ACC112 (cell line): ENCODE results near the gene NIPBL.
A peak's percentile ranks its signal among the peaks of the same experiment; 100 is the strongest.

Source experiments
- H2AFZ ChIP-seq: fragments of 200-600 bp; sonication (generic); one replicate; pipeline ENCODE4 v1.6.0; 2017; ENCODE audit warnings: antibody characterized with exemption, low read length; ENCODE audit not compliant: unreplicated experiment
- H3K27ac ChIP-seq: fragments of 200-600 bp; sonication (generic); 2 replicates; pipeline ENCODE4 v1.5.1; 2014; ENCODE audit warnings: low read depth, mild to moderate bottlenecking, antibody characterized with exemption, low read length, moderate library complexity
- H3K27me3 ChIP-seq: fragments of 200-600 bp; sonication (generic); 2 replicates; pipeline ENCODE4 v1.6.1; 2014; ENCODE audit warnings: mild to moderate bottlenecking, antibody characterized with exemption, low read length, moderate library complexity, mixed read lengths; ENCODE audit not compliant: insufficient read depth
- H3K36me3 ChIP-seq: fragments of 200-600 bp; sonication (generic); 2 replicates; pipeline ENCODE4 v1.6.1; 2016; ENCODE audit warnings: mild to moderate bottlenecking, antibody characterized with exemption, low read length, moderate library complexity, mixed read lengths; ENCODE audit not compliant: insufficient read depth
- H3K4me1 ChIP-seq: fragments of 200-600 bp; sonication (generic); one replicate; pipeline ENCODE4 v1.6.1; 2016; ENCODE audit warnings: low read length, mixed read lengths; ENCODE audit not compliant: insufficient read depth, unreplicated experiment, control insufficient read depth
- H3K4me3 ChIP-seq: fragments of 200-600 bp; sonication (generic); 2 replicates; pipeline ENCODE4 v1.5.1; 2014; ENCODE audit warnings: mild to moderate bottlenecking, low read depth, low read length
- H3K79me2 ChIP-seq: fragments of 200-600 bp; sonication (generic); one replicate; pipeline ENCODE4 v1.6.0; 2016; ENCODE audit warnings: low read length; ENCODE audit not compliant: control insufficient read depth, unreplicated experiment, insufficient read depth

NIPBL gene

GRCh38 chr5:36879274-36880033 is 2.9 kb downstream of the NIPBL start:
- H2AFZ ChIP-seq = no peak overlapping the region
- no peaks in the 10 kb centered on the region for H3K36me3 ChIP-seq
- peaks cover 93% of the 10 kb centered on the region for H3K79me2 ChIP-seq
- H3K27ac ChIP-seq = no peak overlapping the region
- no peaks in the 10 kb centered on the region for H3K27me3 ChIP-seq
- H3K4me1 ChIP-seq = peaks cover 16% of the 10 kb centered on the region
- H3K4me3 ChIP-seq = peak overlapping the region; percentile 88

GRCh38 chr5:36880761-36881160 is 4.2 kb downstream of the NIPBL start:
- Histone ChIP-seq H3K27me3 (no peaks in the 10 kb centered on the region), H3K79me2 (peaks cover 91% of the 10 kb centered on the region), H3K36me3 (no peaks in the 10 kb centered on the region), H3K4me3 (peak overlapping the region; percentile 27), H2AFZ (no peak overlapping the region), H3K4me1 (peaks cover 16% of the 10 kb centered on the region), H3K27ac (no peak overlapping the region)

GRCh38 chr5:36881304-36881703 is 4.7 kb downstream of the NIPBL start:
- Histone ChIP-seq H3K36me3 (no peaks in the 10 kb centered on the region), H3K27ac (no peak overlapping the region), H3K79me2 (peaks cover 91% of the 10 kb centered on the region), H3K4me3 (no peak overlapping the region), H3K27me3 (no peaks in the 10 kb centered on the region), H3K4me1 (peaks cover 16% of the 10 kb centered on the region), H2AFZ (no peak overlapping the region)

- Histone ChIP-seq H3K4me3 (no peak overlapping the region), H3K79me2 (peaks cover 94% of the 10 kb centered on the region), H3K27me3 (no peaks in the 10 kb centered on the region), H3K36me3 (no peaks in the 10 kb centered on the region), H2AFZ (no peak overlapping the region), H3K27ac (no peak overlapping the region), H3K4me1 (peaks cover 19% of the 10 kb centered on the region)
Measured at GRCh38 chr5:36881807-36882206, 5.2 kb downstream of the NIPBL start.

GRCh38 chr5:36882250-36882649 is 5.7 kb downstream of the NIPBL start:
- Histone ChIP-seq H3K4me3 (no peak overlapping the region), H3K27me3 (no peaks in the 10 kb centered on the region), H3K4me1 (peaks cover 23% of the 10 kb centered on the region), H3K27ac (no peak overlapping the region), H2AFZ (no peak overlapping the region), H3K79me2 (peaks cover 94% of the 10 kb centered on the region), H3K36me3 (no peaks in the 10 kb centered on the region)

GRCh38 chr5:36883894-36884462 is 7.4 kb downstream of the NIPBL start:
- H3K79me2 ChIP-seq = peaks cover 94% of the 10 kb centered on the region
- peaks cover 29% of the 10 kb centered on the region for H3K4me1 ChIP-seq
- no peak overlapping the region for H2AFZ ChIP-seq
- H3K27me3 ChIP-seq = no peaks in the 10 kb centered on the region
- H3K27ac ChIP-seq = no peak overlapping the region
- no peak overlapping the region for H3K4me3 ChIP-seq
- no peaks in the 10 kb centered on the region for H3K36me3 ChIP-seq

GRCh38 chr5:36885149-36885548 is 8.6 kb downstream of the NIPBL start:
- no peak overlapping the region for H3K27ac ChIP-seq
- H3K4me3 ChIP-seq = no peak overlapping the region
- no peak overlapping the region for H2AFZ ChIP-seq
- H3K4me1 ChIP-seq = peaks cover 22% of the 10 kb centered on the region
- H3K79me2 ChIP-seq = peaks cover 90% of the 10 kb centered on the region
- H3K36me3 ChIP-seq = no peaks in the 10 kb centered on the region
- H3K27me3 ChIP-seq = no peaks in the 10 kb centered on the region

- no peak overlapping the region for H2AFZ ChIP-seq
- no peak overlapping the region for H3K27ac ChIP-seq
- peaks cover 89% of the 10 kb centered on the region for H3K79me2 ChIP-seq
- no peaks in the 10 kb centered on the region for H3K36me3 ChIP-seq
- no peaks in the 10 kb centered on the region for H3K27me3 ChIP-seq
- peaks cover 16% of the 10 kb centered on the region for H3K4me1 ChIP-seq
- H3K4me3 ChIP-seq = no peak overlapping the region
Measured at GRCh38 chr5:36885566-36886485, 9.3 kb downstream of the NIPBL start.

- no peak overlapping the region for H3K27ac ChIP-seq
- H3K4me1 ChIP-seq = peaks cover 15% of the 10 kb centered on the region
- H3K27me3 ChIP-seq = no peaks in the 10 kb centered on the region
- no peak overlapping the region for H2AFZ ChIP-seq
- peaks cover 89% of the 10 kb centered on the region for H3K79me2 ChIP-seq
- H3K36me3 ChIP-seq = no peaks in the 10 kb centered on the region
- H3K4me3 ChIP-seq = no peak overlapping the region
Measured at GRCh38 chr5:36886791-36887190, 10.2 kb downstream of the NIPBL start.

GRCh38 chr5:36887532-36887931 is 11.0 kb downstream of the NIPBL start:
- no peak overlapping the region for H2AFZ ChIP-seq
- no peak overlapping the region for H3K27ac ChIP-seq
- peaks cover 13% of the 10 kb centered on the region for H3K4me1 ChIP-seq
- peaks cover 84% of the 10 kb centered on the region for H3K79me2 ChIP-seq
- H3K36me3 ChIP-seq = no peaks in the 10 kb centered on the region
- H3K27me3 ChIP-seq = no peaks in the 10 kb centered on the region
- no peak overlapping the region for H3K4me3 ChIP-seq
